T follicular helper cell (primary cell): ENCODE results near the gene PLA2G6.

Source experiments
- DNase-seq: peaks from one replicate; pipeline ENCODE4 v3.0.0-alpha.2; 2020; ENCODE audit warnings: low read depth

PLA2G6 gene

GRCh38 chr22:38072322-38073149, 109.1 kb downstream of the PLA2G6 start:
- DNase-seq, result no peak

DNA sequence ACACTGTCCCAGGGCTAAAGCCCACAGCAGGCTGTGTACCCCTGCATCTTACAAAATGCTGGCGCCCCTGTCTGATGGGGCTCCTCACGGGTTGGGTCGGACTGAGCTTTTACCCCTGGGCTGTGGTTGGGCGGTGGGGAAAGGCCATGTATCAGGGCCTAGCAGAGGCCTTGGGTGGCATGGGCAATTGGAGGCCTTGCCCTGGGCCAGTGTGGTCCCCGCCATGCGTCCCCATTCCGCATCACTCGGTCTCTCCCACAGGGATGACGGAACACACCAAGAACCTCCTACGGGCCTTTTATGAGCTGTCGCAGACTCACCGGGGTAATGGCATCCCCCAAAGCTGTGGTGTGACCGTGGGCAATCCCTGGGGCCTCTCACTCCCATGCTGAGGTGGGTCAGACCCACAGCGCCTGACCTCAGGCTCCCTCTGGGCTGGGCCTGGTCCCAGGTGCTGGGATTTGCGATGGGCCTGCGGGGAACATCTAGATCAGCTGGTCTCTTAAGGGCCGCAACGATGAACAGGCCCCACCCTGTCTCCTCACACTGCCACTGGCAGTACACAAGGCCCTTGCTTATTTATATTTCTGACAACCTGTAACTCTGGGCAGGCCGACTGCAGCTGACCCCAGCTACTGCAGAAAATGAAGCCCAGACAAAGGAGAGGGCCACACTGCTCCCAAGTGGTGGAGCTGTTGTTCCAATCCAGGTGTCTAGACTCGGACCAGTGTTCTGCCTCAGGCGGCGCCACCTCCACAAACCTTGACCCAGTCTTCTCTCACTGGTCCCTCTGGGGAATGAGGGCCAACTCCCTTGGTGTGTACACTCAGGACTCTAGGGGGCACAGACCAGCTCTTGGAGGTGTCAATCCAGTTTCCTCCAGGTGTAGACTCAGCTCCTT, 110.0 kb downstream of the PLA2G6 start:
- no peak for DNase-seq

DNA sequence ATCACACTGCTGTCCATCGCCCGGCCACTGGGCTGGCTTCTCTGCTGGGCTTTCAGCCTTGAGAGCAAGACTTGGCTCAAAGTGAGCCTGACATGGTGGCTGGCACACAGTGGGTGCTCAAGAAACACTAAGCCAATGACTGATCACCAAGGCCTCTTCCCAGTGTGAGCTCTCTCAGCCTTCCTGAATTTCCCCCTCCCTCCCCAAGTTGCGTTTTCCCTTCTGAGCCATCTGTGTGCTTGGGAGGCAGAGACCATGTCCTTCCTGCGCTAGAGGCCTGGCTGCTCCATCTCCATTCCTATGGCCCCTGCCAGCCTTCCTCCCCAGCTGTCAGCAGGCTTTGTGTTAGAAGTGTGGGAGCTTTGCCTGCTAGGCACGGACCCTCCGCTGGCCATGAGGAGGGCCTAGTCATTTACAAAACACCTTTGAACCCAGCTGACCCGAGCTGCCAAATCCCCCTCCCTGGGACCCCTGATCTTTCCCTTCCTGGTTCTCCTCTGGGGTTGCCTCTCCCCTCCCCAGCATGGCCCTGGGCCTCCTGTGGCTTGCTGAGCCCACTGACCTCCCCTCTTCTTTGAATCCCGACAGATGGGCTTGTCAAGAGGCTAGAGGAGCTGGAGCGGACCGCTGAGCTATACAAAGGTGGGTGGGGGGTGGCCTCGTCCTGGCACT, 111.2 kb downstream of the PLA2G6 start:
- no peak for DNase-seq

DNA sequence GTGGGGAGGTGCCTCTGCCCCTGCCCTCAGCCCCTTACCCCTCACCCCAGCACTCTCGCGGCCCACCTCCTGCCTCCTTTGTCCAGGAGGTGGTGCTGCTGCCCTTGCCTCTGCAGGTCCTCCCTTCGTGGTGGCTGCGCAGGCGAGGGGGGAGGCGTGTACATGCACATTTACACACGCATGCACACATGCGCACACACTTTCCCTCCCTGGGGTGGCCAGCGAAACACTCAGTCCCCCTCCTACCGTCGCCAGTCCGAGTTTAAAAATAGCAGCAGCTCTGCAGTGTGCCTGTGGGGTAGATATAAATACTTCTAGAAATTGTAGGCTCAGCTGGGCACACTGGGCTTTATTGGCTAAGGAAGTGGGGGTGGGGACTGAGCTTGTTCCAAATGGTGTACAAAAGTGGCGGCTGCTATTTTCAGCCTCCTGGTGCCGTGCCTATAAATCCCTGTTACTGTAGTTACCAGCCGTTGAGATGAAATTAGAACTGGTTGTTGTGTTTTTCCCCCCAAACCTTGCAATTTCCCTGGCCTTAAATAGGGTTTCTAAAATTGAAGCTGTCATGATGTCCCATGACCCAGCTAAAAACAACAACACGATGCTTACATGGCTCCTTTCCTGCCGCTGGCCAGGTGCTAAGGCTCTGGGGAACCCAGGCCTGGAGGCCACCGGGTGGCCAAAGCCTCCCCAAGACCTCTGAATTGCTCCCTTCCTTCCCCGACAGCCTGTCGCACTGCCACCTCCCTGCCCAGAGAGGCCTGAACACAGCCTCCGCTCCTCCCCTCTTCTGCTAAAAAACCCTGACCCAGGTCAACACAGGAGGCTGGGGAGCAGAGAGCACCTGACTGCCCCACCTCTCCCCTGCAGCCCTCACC, 112.0 kb downstream of the PLA2G6 start:
- no peak for DNase-seq

DNA sequence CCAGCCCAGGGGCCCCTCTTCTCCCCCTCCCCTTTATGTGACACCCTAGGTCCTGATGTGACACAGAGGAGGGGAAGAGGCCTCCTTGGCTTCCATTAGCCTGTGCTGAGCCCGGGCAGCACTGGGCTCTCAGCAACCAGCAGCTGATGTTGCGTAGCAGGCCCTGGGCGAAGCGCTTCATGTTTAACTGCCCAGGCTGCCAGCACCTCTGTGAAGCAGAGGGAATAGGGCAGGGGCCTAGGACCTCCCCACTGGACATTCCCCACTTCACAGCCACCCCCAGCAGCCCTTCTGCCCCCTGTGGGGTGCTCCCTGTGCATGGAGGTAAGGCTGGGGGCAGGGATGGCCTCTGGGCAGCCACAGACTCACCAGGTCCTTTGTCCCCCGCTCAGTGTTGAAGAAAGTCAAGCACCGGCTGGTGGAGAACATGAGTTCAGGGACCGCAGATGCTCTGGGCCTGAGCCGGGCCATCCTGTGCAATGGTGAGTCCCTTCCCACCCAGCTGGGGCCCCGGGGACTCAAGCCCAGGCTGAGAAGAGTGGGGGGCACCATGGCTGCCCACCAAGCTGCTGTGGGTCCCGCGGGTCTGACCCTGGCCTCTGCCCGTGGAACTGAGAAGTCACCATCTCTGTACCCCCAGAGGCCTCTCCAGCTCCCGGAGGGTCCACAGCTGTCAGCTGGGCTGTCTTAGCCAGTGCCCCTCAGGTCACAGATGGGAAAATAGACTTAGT, 112.8 kb downstream of the PLA2G6 start:
- no peak for DNase-seq

DNA sequence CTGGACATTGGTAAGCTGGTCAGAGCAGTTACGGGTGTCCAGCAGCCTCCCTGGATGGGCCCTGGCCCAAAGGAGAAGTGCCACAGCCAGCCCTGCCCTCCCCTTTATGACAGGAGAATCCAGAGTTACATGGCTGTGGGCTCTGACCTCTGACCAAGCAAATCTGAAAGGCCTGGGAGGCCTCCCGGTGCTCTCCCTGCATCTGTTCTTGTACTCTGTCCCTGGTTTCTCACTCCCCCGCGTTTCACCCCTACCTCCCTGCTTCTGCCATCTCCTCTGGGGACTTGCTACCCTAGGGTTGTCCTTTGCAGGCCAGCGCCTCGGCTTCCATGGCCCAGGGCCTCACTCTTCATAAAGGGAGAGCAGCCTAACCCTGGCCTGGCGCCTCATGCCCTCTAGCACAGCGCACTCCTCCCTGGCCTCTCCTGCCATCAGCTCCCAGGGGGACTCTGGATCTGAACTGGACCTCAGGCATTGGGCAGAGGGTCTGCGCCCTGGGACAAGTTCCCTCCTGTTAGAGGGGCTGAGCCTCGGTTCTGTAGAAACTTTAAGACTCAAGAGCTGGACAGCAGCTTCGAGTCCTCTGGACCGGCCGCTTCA, 113.8 kb downstream of the PLA2G6 start:
- no peak for DNase-seq

GRCh38 chr22:38067028-38067415, 114.6 kb downstream of the PLA2G6 start:
- no peak for DNase-seq

GRCh38 chr22:38066381-38067027, 115.1 kb downstream of the PLA2G6 start:
- DNase-seq, result no peak

DNA sequence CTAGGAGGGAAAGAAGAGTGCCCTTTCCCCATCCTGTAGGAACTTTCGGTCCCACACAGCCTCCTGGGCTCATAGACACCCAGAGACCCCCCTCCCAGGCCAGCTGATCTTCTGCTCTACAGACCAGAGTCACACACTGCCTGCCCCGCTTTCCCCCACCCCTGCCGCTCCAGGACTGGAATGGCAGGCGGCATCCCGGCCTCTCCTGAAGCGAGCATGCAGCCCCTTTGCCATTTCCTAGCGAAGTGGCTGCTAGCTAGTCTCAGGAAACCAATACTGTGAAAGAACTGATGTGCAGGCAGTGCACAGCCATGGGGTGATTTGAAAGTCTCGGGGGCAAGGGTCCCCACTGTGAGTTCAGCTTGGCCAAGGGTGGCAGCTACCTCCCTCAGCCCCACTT, 116.1 kb downstream of the PLA2G6 start:
- DNase-seq, result no peak

DNA sequence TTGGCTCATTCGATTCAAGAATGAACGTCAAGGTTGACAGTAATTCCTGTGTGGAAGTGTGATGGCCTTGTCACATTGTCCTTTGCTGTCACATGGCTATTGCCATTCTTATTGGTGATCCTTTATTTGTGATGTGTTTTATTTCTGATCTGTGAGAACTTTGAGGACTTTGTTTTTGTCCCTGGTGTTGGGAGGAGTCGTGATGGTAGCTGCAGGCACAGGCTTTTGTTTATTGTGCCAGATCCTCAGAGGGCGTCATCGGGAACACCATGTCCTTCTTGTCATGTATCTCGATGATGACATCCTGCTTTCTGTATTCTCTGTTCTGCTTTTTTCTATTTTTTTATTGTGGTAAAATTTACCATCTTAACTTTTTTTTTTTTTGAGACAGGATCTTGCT, 118.8 kb downstream of the PLA2G6 start:
- no peak for DNase-seq
